Activated CD8-positive, alpha-beta memory T cell treated with anti-CD3 and anti-CD28 coated beads for 24 hours (primary cell): Measurements from ENCODE around the gene DYNLRB1.
"Not testable (repeated sequence)": the region's sequence is repeated elsewhere in the genome, so short reads cannot be mapped to it uniquely, and the experiment has no call there.

Source experiments
- DNase-seq: peaks from one replicate; pipeline ENCODE4 v3.0.0-alpha.2; 2020

Gene DYNLRB1

GRCh38 chr20:34516247-34517113, at the start of gene DYNLRB1:
DYNLRB1 (plus strand) TSS chr20:34516422; CDS start chr20:34516459, 37 bp downstream.
- DNase-seq = peak; percentile 98

- DNase-seq = no peak
Measured at GRCh38 chr20:34468951-34469350, 47.3 kb upstream of the DYNLRB1 start.

- DNase-seq = no peak
Measured at GRCh38 chr20:34472246-34472925, 43.8 kb upstream of the DYNLRB1 start.

- no peak for DNase-seq
Measured at GRCh38 chr20:34473262-34473883, 42.8 kb upstream of the DYNLRB1 start.

- DNase-seq = peak; percentile 62
Measured at GRCh38 chr20:34475979-34476736, 40.1 kb upstream of the DYNLRB1 start.

- DNase-seq = no peak
Measured at GRCh38 chr20:34479627-34480026, 36.6 kb upstream of the DYNLRB1 start.

- not testable (repeated sequence) for DNase-seq
Measured at GRCh38 chr20:34482154-34482553, 34.1 kb upstream of the DYNLRB1 start.

- not testable (repeated sequence) for DNase-seq
Measured at GRCh38 chr20:34483585-34484220, 32.5 kb upstream of the DYNLRB1 start.

- DNase-seq = no peak
Measured at GRCh38 chr20:34485068-34485634, 31.1 kb upstream of the DYNLRB1 start.

GRCh38 chr20:34491226-34491931, 24.8 kb upstream of the DYNLRB1 start:
- no peak for DNase-seq

GRCh38 chr20:34491932-34492509, 24.2 kb upstream of the DYNLRB1 start:
- no peak for DNase-seq

- DNase-seq = no peak
Measured at GRCh38 chr20:34493646-34494045, 22.6 kb upstream of the DYNLRB1 start.

GRCh38 chr20:34495307-34495706, 20.9 kb upstream of the DYNLRB1 start:
- DNase-seq = no peak

GRCh38 chr20:34495916-34496315, 20.3 kb upstream of the DYNLRB1 start:
- DNase-seq = no peak

- not testable (repeated sequence) for DNase-seq
Measured at GRCh38 chr20:34497596-34497995, 18.6 kb upstream of the DYNLRB1 start.

GRCh38 chr20:34500823-34501222, 15.4 kb upstream of the DYNLRB1 start:
- no peak for DNase-seq

GRCh38 chr20:34506480-34506879, 9.7 kb upstream of the DYNLRB1 start:
- DNase-seq = no peak

GRCh38 chr20:34507702-34508413, 8.4 kb upstream of the DYNLRB1 start:
- DNase-seq = no peak

GRCh38 chr20:34510575-34510974, 5.6 kb upstream of the DYNLRB1 start:
- DNase-seq = no peak

GRCh38 chr20:34511891-34512265, 4.3 kb upstream of the DYNLRB1 start:
- DNase-seq = no peak
